C1 segment of cervical spinal cord (tissue), 14 donors: ENCODE data around the gene TBC1D21.
"Not testable (repeated sequence)": the region's sequence is repeated elsewhere in the genome, so short reads cannot be mapped to it uniquely, and the experiment has no call there.

Experiments
- DNase-seq, 14 donors: peaks; one replicate each; lab custom pipeline; 2025; lab: John Stamatoyannopoulos, UW

The TBC1D21 gene

DNA sequence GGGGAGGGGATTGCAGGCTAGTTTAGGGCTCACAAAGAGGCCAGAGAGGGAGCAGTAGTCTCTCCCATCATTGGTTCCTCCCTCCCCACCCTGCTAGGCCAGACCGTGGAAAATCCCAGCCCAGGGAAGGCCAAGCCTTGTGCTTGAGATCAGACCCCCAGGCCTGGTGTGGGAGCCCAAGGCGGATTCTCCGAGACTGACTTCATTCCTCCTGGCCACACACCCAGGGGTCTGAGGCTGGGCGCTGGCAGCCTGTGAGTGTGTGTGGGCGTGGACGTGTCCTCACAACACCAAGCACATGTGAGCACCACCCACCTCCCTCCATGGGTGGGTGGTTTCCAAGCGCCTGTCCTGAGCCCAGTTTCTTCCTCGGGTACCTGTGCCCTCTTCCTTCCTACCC, 57.0 kb downstream of the TBC1D21 start:
- DNase-seq: no peak

DNA sequence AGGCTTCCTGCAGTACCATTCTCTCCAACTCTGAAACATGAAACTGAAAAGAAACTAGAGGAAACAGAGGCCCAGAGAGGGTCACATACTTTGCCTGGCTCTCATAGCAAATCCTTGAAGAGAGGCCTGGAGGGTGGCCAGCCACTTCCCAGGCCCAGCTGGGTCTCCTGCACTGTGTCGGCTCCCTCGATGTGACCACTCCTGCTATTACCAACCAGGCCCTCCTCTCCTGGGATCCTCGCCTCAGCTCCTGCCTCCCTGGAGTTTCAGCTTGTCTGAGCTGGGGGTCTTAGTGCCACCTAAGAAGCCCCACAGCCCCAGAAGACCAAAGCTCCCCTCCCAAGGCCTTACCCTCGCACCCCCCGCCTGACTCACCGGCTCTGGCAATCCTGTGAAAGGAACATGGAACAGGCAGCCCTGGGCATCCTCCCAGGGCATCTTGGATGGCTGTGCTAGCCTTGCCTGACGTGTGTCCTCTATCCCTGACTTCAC, 57.5 kb downstream of the TBC1D21 start:
- peak in 2 of 14 donors; percentile 30 to 31 for DNase-seq

DNA sequence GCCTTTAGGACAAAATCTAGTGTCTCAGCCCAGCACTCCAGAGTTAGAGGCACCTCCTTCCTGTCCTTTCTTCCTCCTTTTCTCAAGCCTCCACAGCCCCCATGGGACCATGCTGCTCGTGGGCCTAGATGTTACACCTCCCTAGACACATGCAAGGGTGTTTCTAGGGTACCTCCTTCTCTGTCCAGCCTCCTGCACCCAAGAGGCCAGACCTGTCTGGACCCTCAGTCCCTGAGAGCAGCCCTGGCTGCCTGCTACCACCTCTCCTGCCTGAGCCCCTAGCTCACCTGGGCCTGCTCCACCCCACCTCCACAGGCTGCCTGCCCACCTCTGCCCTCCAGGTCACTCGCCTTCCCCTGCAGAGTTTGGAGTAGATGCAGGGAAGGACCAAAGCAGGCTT, 58.1 kb downstream of the TBC1D21 start:
- no peak for DNase-seq

DNA sequence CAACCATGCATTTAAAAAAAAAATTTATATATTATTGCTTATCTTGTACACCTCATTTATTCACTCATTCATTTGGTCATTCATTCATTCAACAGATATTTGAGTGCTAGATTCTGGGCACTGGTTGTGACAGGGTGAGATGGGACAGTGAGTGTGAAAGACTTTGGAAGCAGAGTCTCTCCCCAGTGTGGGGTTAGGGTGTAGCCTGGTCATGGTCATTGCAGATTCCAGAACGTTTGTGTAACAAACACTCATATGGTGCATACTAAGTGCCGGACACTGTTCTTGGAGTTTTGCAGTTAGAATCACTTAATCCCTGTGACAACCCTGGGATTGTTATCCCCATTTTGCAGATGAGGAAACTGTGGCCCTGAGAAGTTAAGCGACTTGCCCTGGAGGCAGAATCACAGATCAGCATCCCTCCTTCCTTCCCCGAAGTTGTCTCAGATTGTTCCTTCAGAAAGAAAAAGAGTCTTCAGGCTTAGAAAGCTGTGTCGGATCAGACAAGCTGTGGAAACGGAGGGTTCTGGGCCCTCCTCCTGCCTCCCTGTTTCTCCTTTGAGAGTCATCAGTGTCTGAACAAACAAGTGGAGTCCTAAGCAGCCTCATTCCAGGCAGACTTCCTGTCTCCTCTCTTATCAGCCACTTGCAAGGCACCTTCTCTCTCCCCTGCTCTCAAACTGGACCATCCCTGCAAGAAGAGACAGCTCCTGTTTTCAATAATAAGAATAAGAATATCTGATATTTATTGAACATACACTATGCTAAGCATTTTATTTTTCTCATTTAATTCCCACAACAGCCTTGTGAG, 59.2 kb downstream of the TBC1D21 start:
- DNase-seq: no peak

DNA sequence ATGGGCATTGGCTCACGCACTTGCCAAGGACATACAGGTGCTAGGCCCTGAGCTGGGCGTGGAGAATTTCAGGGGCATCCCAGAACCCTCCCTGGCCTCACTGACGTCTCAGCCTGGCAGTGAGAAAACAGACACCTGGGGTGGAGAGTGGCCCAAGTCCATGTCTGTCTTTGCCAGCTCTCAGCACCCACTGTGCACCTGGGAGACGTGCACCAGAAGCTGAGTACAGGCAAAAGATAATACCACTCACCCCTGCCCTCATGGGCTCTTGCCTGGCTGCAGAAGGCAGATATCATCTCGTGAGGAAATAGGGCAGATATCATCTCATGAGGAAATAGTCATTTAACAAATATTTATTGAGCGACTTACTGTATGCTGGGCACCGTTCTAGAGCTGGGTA, 60.9 kb downstream of the TBC1D21 start:
- DNase-seq: no peak

DNA sequence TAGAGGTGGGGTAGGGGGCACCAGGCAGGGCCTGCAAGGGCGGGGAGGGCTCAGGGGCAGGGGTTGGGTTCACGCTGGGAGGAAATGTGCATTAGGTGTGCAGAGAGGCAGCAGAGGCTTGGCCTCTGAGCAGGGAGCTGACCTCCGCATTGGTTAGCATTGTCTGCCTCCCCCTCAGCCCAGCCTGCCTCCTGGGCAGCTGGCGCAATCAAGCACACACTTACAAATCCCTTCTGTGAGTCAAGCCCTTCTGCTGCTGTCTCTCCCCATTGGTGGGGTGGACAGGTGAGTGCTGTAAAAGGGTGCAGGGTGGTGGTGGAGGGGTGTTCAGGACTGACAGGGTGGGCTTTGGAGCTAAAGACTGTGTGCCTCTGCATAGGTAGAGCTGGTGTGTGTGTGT, 62.2 kb downstream of the TBC1D21 start:
- no peak for DNase-seq

DNA sequence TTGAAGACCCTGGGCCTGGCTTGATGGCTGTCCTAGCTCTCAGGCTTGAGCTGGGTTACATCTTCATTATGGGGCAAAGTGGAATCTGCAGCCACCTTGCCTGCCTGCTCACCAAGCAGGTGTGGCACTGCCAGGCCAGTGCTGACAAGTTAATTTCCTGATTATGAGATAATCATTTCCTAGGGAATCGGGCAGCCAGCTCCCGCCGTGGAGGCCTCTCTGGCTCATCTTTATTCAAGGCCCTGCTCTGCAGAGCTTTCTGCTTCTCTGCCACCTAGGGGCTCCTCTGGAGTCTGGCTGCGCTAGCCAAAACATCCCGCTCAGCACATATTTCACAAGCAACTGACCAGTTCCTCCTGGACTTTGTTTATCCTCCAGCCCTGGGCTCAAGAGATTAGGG, 62.8 kb downstream of the TBC1D21 start:
- peak in 2 of 14 donors; percentile 6 to 27 for DNase-seq

DNA sequence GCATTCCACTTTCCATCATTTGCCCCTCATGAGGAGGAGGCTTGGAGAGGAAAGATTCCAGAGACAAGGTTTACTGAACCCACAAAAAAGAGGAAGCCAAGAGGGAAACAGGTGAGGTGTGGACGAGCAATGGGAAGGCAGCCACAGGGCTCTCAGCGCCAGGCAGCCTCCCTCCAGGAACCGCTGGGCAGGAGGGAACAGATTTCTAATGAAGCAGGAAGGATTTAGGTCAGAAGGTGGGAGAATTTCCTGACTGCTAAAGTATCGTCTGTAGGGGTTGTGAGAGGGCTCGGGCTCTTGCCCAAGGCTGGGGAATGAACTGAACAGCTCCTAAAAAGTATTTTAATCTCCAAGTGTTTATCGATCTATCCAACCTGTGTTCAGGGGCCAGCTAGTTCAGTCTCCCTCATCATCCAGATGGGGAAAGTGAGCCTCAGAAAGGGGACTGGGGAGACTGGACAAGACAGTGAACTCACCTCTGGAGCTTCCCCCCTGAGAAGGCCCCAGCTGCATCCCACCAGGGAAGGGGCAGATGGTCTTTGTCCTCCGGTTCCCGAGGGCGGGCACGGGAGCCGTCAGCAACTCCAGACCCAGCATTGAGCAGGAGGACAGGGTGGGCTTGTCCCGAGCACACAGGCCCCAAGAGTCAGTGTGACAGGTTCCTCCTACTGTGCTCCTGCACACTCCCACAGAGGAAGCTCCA, 63.4 kb downstream of the TBC1D21 start:
- no peak for DNase-seq

DNA sequence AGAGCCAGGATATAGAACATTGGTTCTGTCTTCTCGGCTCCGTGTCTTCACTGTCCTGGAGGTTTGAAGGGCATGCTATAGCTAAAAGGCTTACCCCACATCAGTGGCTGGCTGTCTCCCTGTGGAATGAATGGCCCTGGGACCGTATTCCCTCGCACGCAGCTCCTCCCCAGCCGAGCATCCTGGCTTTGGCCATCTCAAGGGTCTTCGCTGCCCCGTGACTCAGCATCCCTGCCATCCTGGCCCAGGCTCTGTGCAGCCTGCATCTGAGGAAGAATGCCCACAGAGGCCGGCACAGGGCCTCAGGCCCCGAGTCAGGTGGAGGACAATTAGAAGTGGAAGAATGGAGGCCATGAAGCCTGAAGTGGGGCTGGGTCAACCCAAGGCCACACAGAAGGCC, 63.9 kb downstream of the TBC1D21 start:
- DNase-seq: no peak

DNA sequence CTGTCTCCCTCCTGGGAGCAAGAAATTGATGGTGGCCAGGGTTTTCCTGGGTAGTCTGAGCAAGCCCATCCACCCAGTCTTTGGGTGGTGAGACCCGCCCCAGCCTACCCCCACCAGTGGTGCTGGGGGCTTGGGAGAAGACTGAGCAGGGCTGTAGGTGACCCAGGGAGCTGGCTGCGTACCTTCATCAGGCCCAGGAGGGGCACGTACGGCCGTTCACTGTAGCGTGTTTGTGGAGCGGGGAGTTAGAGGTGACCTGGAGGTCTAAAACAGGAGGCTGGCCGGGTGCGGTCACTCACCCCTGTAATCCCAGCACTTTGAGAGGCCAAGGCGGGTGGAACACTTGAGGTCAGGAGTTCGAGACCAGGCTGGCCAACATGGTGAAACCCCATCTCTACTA, 64.4 kb downstream of the TBC1D21 start:
- DNase-seq: no peak

DNA sequence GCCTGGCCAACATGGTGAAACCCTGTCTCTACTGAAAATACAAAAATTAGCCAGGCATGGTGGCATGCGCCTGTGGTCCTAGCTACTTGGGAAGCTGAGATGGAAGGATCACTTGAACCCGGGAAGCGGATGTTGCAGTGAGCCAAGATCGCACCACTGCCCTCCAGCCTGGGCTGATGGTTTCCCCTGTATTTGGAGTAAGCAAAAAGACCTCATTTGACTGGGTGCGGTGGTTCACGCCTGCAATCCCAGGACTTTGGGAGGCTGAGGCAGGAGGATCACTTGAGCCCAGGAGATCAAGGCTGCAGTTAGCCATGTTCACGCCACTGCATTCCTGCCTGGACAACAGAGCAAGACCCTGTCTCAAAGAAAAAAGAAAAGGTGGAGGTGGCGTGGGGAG, 65.2 kb downstream of the TBC1D21 start:
- DNase-seq: not testable (repeated sequence)
